Hepatocyte (in vitro differentiated cells): ENCODE data around the gene SSBP1.
A peak's percentile ranks its signal among the peaks of the same experiment; 100 is the strongest.

Source experiments
- EZH2 ChIP-seq: fragments of 200-600 bp; sonication (generic); IDR thresholded peaks from 2 replicates; pipeline ENCODE4 v1.6.1; 2016; ENCODE audit warnings: antibody characterized with exemption, mild to moderate bottlenecking, borderline replicate concordance
- EZH2phosphoT487 ChIP-seq: fragments of 200-600 bp; sonication (generic); IDR thresholded peaks from one replicate; pipeline ENCODE4 v1.6.1; 2018; ENCODE audit warnings: antibody characterized with exemption, mild to moderate bottlenecking, low read depth, moderate library complexity; ENCODE audit not compliant: unreplicated experiment, severe bottlenecking
- TF ChIP-seq, protein P1 (sequence below): fragments of 200-600 bp; sonication (generic); IDR thresholded peaks from 2 replicates; pipeline ENCODE4 v1.5.1; 2016; ENCODE audit warnings: antibody characterized with exemption, mild to moderate bottlenecking; ENCODE audit not compliant: poor library complexity

DNA sequence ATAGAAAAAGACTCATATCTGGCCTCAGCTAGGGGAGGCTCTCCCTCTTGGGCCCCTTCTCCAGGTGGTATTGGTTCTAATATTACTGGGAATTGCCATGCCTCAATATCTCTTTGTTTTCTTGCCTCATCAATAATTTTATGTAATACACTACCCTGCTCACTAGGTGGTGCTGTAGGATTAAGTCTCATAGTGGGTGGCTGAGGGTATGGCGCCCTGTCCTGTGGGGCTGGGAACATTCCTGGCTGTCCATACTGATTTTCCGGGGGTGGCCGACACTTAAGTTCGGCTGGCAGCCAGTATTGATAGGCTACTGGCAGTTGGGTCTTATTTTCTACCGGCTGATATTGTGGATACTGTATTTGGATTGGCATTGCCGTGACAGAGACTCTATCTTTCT is 16.8 kb downstream of the SSBP1 start:
- TF ChIP-seq, protein P1, sequence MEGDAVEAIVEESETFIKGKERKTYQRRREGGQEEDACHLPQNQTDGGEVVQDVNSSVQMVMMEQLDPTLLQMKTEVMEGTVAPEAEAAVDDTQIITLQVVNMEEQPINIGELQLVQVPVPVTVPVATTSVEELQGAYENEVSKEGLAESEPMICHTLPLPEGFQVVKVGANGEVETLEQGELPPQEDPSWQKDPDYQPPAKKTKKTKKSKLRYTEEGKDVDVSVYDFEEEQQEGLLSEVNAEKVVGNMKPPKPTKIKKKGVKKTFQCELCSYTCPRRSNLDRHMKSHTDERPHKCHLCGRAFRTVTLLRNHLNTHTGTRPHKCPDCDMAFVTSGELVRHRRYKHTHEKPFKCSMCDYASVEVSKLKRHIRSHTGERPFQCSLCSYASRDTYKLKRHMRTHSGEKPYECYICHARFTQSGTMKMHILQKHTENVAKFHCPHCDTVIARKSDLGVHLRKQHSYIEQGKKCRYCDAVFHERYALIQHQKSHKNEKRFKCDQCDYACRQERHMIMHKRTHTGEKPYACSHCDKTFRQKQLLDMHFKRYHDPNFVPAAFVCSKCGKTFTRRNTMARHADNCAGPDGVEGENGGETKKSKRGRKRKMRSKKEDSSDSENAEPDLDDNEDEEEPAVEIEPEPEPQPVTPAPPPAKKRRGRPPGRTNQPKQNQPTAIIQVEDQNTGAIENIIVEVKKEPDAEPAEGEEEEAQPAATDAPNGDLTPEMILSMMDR: peak; percentile 30
- no peak for TF ChIP-seq EZH2
- TF ChIP-seq EZH2phosphoT487: no peak
